HepG2 (cell line): Measurements from ENCODE around the gene ANXA9. TPM values are rescaled to one million over a fixed set of nuclear protein-coding genes. Genes with fewer than 3 reads are reported as not detected.

Experiments
- FOXA3 ChIP-seq: IDR thresholded peaks from 2 replicates; pipeline ENCODE4 v1.6.1; 2016; ENCODE audit warnings: missing genetic modification reagents, missing compliant biosample characterization
- GABPA ChIP-seq, 2 experiments: IDR thresholded peaks; 2 replicates each; pipeline ENCODE4 v1.6.1; 2011 to 2016; ENCODE audit warnings: low read depth in 2 of 2, low read length in 1 of 2, missing biosample characterization in 1 of 2, missing genetic modification characterization in 1 of 2
- GTF2F1 ChIP-seq: fragments of 150-350 bp; IDR thresholded peaks from 2 replicates; pipeline ENCODE4 v1.6.1; 2014; ENCODE audit warnings: low read length
- IKZF4 ChIP-seq: sonication (generic); formaldehyde crosslinking; IDR thresholded peaks from 2 replicates; pipeline ENCODE4 v1.5.1; 2020; ENCODE audit warnings: borderline replicate concordance, mild to moderate bottlenecking, low read depth, missing genetic modification reagents; ENCODE audit errors: not compliant biosample characterization
- MATR3 ChIP-seq: sonication (generic); formaldehyde crosslinking; IDR thresholded peaks from 2 replicates; pipeline ENCODE4 v1.4.0; 2020; ENCODE audit warnings: missing genetic modification reagents
- NCOR1 ChIP-seq: fragments of 200-600 bp; sonication (generic); IDR thresholded peaks from 2 replicates; pipeline ENCODE4 v1.7.0; 2017; ENCODE audit warnings: antibody characterized with exemption, low read length, borderline replicate concordance
- ONECUT2 ChIP-seq: sonication (generic); formaldehyde crosslinking; IDR thresholded peaks from 2 replicates; pipeline ENCODE4 v1.4.0; 2020; ENCODE audit warnings: missing genetic modification reagents
- PHF21A ChIP-seq: sonication (generic); formaldehyde crosslinking; IDR thresholded peaks from 2 replicates; pipeline ENCODE4 v1.5.0; 2020; ENCODE audit warnings: mild to moderate bottlenecking, missing genetic modification reagents
- REPIN1 ChIP-seq: sonication (generic); formaldehyde crosslinking; IDR thresholded peaks from 2 replicates; pipeline ENCODE4 v1.8.0; 2022; ENCODE audit warnings: missing genetic modification reagents, low read depth, mild to moderate bottlenecking, borderline replicate concordance
- RFXAP ChIP-seq: sonication (generic); formaldehyde crosslinking; IDR thresholded peaks from 2 replicates; pipeline ENCODE4 v1.4.0; 2020; ENCODE audit warnings: missing genetic modification reagents, borderline replicate concordance
- RNF2 ChIP-seq: fragments of 450-650 bp; conservative IDR thresholded peaks from 2 replicates; pipeline ENCODE4 v1.6.1; 2016; ENCODE audit warnings: low read depth
- RORA ChIP-seq: sonication (generic); formaldehyde crosslinking; IDR thresholded peaks from 2 replicates; pipeline ENCODE4 v1.5.0; 2020; ENCODE audit warnings: mild to moderate bottlenecking, missing genetic modification reagents, moderate library complexity
- ZNF317 ChIP-seq: sonication (generic); formaldehyde crosslinking; IDR thresholded peaks from 2 replicates; pipeline ENCODE4 v1.5.0; 2020; ENCODE audit warnings: mild to moderate bottlenecking, missing genetic modification reagents
- ZNF557 ChIP-seq: sonication (generic); formaldehyde crosslinking; IDR thresholded peaks from 2 replicates; pipeline ENCODE4 v1.4.0; 2020; ENCODE audit warnings: missing genetic modification reagents
- ZNF615 ChIP-seq: sonication (generic); formaldehyde crosslinking; IDR thresholded peaks from 2 replicates; pipeline ENCODE4 v1.5.0; 2020; ENCODE audit warnings: mild to moderate bottlenecking, missing genetic modification reagents, borderline replicate concordance
- polyA plus RNA-seq, 8 experiments: library from polyadenylated mRNA; depleted of rRNA in 3 of 8; stranded (reverse) in 7 of 8; unstranded in 1 of 8; fragments of >200 nt; fragmentation: Illumina TruSeq in 4 of 8; extraction: Trizol in 4 of 8; gene quantifications; 2 replicates each; pipeline versions ENCODE4 v1.2.1 to v1.2.3, GENCODE V29; 2011 to 2016; ENCODE audit warnings: low read depth in 4 of 8, missing spikeins in 1 of 8, mixed read lengths in 1 of 8; ENCODE audit not compliant: insufficient read depth in 1 of 8
- total RNA-seq, 5 experiments: library from RNA; depleted of rRNA; stranded (reverse); fragments of >200 nt; fragmentation: Illumina TruSeq; extraction: Trizol; gene quantifications; 2 replicates each; pipeline ENCODE4 v1.2.3, GENCODE V29; 2016; ENCODE audit warnings: low read depth in 1 of 5
- TF ChIP-seq, protein P1 (sequence below): sonication (generic); formaldehyde crosslinking; IDR thresholded peaks from 2 replicates; pipeline ENCODE4 v1.9.0; 2021; ENCODE audit warnings: missing genetic modification reagents, borderline replicate concordance
- TF ChIP-seq, protein P2 (sequence below): IDR thresholded peaks from 2 replicates; pipeline ENCODE4 v1.6.1; 2016; ENCODE audit warnings: mild to moderate bottlenecking
- TF ChIP-seq, protein P3 (sequence below): IDR thresholded peaks from 2 replicates; pipeline ENCODE4 v1.6.1; 2016; ENCODE audit warnings: missing biosample characterization, missing genetic modification reagents, low read depth
- TF ChIP-seq, protein P4 (sequence below): sonication (generic); formaldehyde crosslinking; IDR thresholded peaks from 2 replicates; pipeline ENCODE4 v1.5.1; 2020; ENCODE audit warnings: mild to moderate bottlenecking, missing genetic modification reagents, moderate library complexity

Gene ANXA9
- total and polyA plus RNA-seq, 2 of the 13 experiments (the other 11 are each of a cell fraction or from before 2014, with no cell fraction given) = 13.3 to 23.9 TPM

DNA sequence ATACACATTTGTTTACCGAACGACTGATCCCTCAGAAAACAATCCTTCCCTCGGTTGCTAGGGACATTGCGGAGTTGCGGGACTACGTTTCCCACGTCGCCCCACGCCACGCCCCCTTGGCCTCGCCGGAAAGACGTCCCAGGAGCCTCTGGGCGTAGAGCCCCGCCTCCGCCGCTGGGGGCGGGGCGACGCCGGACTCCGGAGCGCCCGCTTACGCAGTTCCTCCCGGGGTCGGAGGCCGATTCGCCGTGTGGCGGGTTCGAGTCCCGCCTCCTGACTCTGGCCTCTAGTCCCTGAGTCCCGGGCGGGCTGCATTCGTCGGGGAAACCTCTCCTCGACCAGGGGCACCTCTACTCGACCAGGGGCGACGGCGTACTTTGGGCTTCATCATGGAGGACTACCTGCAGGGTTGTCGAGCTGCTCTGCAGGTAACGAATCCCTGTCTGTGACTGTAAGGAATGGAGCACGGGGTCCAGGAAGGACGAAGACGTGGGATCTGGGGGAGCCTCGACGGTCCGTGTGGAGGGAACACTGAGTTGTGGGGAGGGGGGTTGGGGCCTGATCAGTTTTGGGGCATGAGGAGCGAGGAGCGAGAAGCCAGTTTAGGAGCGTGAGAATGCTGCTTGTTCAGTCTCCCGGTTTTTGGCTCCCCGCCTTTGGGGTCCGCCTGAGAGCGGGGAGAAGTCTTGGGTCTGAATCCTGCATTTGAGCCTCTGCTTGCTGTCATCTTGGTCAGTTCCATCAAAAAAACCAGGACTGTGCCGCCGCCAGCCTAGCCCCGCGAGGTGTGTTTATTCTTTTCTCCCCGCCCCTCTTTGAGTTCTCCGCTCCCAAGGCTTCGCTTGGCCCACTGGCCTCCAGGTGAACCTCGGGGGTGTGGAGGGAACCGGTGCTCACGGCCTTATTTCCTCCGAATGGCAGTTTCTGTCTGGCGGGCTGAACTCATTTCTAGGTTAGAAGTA, 26.4 kb downstream of the ANXA9 start, which contains the start of gene PRUNE1 (continued):
- TF ChIP-seq, protein P1, sequence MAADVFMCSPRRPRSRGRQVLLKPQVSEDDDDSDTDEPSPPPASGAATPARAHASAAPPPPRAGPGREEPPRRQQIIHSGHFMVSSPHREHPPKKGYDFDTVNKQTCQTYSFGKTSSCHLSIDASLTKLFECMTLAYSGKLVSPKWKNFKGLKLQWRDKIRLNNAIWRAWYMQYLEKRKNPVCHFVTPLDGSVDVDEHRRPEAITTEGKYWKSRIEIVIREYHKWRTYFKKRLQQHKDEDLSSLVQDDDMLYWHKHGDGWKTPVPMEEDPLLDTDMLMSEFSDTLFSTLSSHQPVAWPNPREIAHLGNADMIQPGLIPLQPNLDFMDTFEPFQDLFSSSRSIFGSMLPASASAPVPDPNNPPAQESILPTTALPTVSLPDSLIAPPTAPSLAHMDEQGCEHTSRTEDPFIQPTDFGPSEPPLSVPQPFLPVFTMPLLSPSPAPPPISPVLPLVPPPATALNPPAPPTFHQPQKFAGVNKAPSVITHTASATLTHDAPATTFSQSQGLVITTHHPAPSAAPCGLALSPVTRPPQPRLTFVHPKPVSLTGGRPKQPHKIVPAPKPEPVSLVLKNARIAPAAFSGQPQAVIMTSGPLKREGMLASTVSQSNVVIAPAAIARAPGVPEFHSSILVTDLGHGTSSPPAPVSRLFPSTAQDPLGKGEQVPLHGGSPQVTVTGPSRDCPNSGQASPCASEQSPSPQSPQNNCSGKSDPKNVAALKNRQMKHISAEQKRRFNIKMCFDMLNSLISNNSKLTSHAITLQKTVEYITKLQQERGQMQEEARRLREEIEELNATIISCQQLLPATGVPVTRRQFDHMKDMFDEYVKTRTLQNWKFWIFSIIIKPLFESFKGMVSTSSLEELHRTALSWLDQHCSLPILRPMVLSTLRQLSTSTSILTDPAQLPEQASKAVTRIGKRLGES (CRISPR knock-in tag) = peak; percentile 42; the same call in 1 of the 2 replicates
- TF ChIP-seq PHF21A (CRISPR knock-in tag) (no peak), RNF2 (no peak), FOXA3 (peak; percentile 31; the same call in 1 of the 2 replicates), RFXAP (CRISPR knock-in tag) (peak; percentile 95), GABPA (IDR thresholded peaks at IDR 0.05; ENCODE audit: low read depth, low read length) (peak; percentile 74), GABPA (CRISPR knock-in tag; IDR thresholded peaks at IDR 0.05; ENCODE audit: low read depth) (peak; percentile 87), ZNF615 (CRISPR knock-in tag) (peak; percentile 62; the same call in 1 of the 2 replicates), MATR3 (CRISPR knock-in tag) (no peak), ZNF557 (CRISPR knock-in tag) (peak; percentile 83), RORA (no peak), IKZF4 (CRISPR knock-in tag) (peak; percentile 33), NCOR1 (peak; percentile 47; the same call in 1 of the 2 replicates), ZNF317 (0 out of 2 replicates have a peak, but pooled peaks have one; percentile 37), REPIN1 (CRISPR knock-in tag) (peak; percentile 78), ONECUT2 (0 out of 2 replicates have a peak, but pooled peaks have one; percentile 8), GTF2F1 (no peak)
- TF ChIP-seq, protein P2, sequence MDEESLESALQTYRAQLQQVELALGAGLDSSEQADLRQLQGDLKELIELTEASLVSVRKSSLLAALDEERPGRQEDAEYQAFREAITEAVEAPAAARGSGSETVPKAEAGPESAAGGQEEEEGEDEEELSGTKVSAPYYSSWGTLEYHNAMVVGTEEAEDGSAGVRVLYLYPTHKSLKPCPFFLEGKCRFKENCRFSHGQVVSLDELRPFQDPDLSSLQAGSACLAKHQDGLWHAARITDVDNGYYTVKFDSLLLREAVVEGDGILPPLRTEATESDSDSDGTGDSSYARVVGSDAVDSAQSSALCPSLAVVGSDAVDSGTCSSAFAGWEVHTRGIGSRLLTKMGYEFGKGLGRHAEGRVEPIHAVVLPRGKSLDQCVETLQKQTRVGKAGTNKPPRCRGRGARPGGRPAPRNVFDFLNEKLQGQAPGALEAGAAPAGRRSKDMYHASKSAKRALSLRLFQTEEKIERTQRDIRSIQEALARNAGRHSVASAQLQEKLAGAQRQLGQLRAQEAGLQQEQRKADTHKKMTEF (CRISPR knock-in tag) = no peak
- TF ChIP-seq, protein P3, sequence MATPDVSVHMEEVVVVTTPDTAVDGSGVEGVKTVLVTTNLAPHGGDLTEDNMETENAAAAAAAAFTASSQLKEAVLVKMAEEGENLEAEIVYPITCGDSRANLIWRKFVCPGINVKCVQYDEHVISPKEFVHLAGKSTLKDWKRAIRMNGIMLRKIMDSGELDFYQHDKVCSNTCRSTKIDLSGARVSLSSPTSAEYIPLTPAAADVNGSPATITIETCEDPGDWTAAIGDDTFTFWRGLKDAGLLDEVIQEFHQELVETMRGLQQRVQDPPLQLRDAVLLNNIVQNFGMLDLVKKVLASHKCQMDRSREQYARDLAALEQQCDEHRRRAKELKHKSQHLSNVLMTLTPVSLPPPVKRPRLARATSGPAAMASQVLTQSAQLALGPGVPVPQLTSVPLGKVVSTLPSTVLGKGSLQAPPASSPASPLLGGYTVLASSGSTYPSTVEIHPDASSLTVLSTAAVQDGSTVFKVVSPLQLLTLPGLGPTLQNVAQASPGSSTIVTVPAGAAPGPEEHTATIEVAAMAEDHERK (CRISPR knock-in tag) = peak; percentile 78
- TF ChIP-seq, protein P4, sequence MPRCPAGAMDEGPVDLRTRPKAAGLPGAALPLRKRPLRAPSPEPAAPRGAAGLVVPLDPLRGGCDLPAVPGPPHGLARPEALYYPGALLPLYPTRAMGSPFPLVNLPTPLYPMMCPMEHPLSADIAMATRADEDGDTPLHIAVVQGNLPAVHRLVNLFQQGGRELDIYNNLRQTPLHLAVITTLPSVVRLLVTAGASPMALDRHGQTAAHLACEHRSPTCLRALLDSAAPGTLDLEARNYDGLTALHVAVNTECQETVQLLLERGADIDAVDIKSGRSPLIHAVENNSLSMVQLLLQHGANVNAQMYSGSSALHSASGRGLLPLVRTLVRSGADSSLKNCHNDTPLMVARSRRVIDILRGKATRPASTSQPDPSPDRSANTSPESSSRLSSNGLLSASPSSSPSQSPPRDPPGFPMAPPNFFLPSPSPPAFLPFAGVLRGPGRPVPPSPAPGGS = peak; percentile 24; the same call in 1 of the 2 replicates
